NCI-H510A (cell line): ENCODE results near the gene ARHGAP15.

Source experiments
- DNase-seq: peaks from one replicate; lab custom pipeline; 2025; lab: John Stamatoyannopoulos, UW

ARHGAP15 gene

GRCh38 chr2:143482771-143483170 is 353.6 kb downstream of the ARHGAP15 start:
- DNase-seq = no peak

GRCh38 chr2:143486976-143487375 is 357.8 kb downstream of the ARHGAP15 start:
- DNase-seq = no peak

- DNase-seq = no peak
These were observed 359.9 kb downstream of the ARHGAP15 start for GRCh38 chr2:143489145-143489544.

GRCh38 chr2:143491131-143491530 is 361.9 kb downstream of the ARHGAP15 start:
- no peak for DNase-seq

GRCh38 chr2:143493339-143493738 is 364.1 kb downstream of the ARHGAP15 start:
- no peak for DNase-seq

- DNase-seq = no peak
These were observed 368.5 kb downstream of the ARHGAP15 start for GRCh38 chr2:143497726-143498125.

GRCh38 chr2:143498496-143498895 is 369.3 kb downstream of the ARHGAP15 start:
- DNase-seq = no peak

- no peak for DNase-seq
These were observed 369.8 kb downstream of the ARHGAP15 start for GRCh38 chr2:143499061-143499460.

- DNase-seq = no peak
These were observed 372.0 kb downstream of the ARHGAP15 start for GRCh38 chr2:143501106-143501676.

GRCh38 chr2:143503280-143503679 is 374.1 kb downstream of the ARHGAP15 start:
- no peak for DNase-seq

- no peak for DNase-seq
These were observed 375.2 kb downstream of the ARHGAP15 start for GRCh38 chr2:143504397-143504796.

- DNase-seq = no peak
These were observed 376.3 kb downstream of the ARHGAP15 start for GRCh38 chr2:143505542-143505941.

GRCh38 chr2:143513081-143513480 is 383.9 kb downstream of the ARHGAP15 start:
- no peak for DNase-seq

- DNase-seq = no peak
These were observed 385.2 kb downstream of the ARHGAP15 start for GRCh38 chr2:143514413-143514812.

- no peak for DNase-seq
These were observed 386.1 kb downstream of the ARHGAP15 start for GRCh38 chr2:143515318-143515717.

- DNase-seq = no peak
These were observed 390.3 kb downstream of the ARHGAP15 start for GRCh38 chr2:143519521-143519920.

GRCh38 chr2:143521396-143521795 is 392.2 kb downstream of the ARHGAP15 start:
- DNase-seq = no peak

- DNase-seq = no peak
These were observed 393.5 kb downstream of the ARHGAP15 start for GRCh38 chr2:143522699-143523098.

GRCh38 chr2:143524119-143524553 is 394.9 kb downstream of the ARHGAP15 start:
- no peak for DNase-seq

- DNase-seq = no peak
These were observed 395.6 kb downstream of the ARHGAP15 start for GRCh38 chr2:143524559-143525401.

GRCh38 chr2:143525402-143525860 is 396.2 kb downstream of the ARHGAP15 start:
- DNase-seq = no peak

- no peak for DNase-seq
These were observed 397.3 kb downstream of the ARHGAP15 start for GRCh38 chr2:143526498-143526897.

GRCh38 chr2:143528021-143528420 is 398.8 kb downstream of the ARHGAP15 start:
- DNase-seq = no peak
